ENCODE measurements around the gene LTBP2.

The LTBP2 gene

DNA sequence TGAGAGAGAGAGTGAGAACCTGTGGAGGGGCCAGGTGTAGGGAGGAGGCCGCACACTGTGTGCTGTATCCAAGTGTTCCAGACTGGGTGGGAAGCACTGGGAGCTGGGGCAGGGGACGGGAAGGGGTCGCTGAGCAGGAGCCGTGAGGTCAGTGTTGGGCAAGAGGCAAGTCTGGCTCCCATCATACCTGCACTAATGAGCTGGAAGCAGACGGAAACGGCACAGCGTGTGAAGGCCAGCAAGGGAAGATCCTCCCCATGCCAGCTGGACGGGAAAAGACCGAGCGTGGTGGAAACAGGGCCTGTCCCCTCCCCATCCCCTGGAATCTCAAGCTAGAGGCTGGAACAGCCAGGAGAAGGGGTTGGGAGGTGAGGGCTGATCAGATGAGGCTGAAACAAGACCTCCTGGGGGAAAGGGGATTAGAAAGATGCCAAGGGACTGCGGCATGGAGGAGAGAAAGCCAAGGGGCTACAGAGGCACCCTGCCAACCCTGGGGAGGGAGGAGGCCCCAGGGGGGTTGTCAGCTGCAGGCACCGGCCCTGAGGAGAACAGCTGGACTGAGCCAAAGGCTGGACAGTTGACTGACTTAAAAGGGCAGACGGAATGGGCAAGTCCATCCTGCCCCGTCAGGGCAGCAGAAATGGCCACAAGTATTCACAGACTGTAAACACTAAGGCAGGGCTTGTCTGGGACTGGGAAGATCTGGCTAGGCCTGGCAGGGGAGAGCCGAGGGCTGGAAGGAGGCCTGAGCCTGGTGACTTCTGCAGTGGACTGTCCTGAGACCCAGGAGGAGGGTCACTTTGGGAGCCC is 19.0 kb upstream of the LTBP2 start:
- no peak for DNase-seq
- TF ChIP-seq POLR2A (IDR thresholded peaks at IDR 0.05; ENCODE audit: low read length), result no peak

DNA sequence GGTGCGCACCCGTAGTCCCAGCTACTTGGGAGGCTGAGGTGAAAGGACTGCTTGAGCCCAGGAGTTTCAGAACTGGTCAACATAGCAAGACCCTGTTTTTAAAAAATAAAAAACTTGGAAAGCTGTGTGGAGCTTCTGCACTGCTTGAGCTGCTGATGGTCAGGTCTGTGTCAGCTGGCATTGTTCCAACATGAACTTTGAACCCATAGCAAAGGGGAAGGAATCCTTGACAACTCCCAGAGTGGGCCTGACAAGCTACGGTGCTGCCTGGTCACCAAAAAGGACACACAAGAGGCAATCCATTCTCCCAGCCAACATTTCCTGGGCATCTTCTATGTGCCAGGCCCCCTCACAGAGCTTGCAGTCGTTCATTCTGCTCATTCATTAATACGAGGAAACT is 16.4 kb upstream of the LTBP2 start:
- TF ChIP-seq POLR2A (IDR thresholded peaks at IDR 0.05; ENCODE audit: low read length) (no peak), GATA1 (IDR thresholded peaks at IDR 0.05; ENCODE audit: low read depth, low read length) (no peak)

DNA sequence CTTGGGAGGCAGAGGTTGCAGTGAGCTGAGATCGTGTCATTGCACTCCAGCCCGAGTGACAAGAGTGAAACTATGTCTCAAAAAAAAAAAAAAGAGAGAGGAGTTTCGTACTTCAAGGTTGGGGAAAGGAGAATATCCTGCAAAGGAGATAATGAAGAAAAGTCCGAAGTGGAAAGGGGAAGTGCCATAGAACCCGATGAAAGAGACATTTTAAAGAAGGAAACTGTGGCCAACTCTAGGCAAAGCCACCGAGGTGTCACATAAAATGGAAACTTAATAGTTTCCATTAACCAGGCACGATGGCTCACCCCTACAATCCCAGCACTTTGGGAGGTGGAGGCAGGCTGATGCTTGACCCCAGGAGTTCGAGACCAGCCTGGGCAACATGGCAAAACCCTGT is 15.0 kb upstream of the LTBP2 start:
- DNase-seq, result no peak
- TF ChIP-seq POLR2A (IDR thresholded peaks at IDR 0.05; ENCODE audit: low read length) (no peak), GATA1 (IDR thresholded peaks at IDR 0.05; ENCODE audit: low read depth, low read length) (no peak)

More for the DNA sequence above, 16.4 kb upstream of the LTBP2 start:
- no peak for DNase-seq

- no peak for DNase-seq
- TF ChIP-seq POLR2A (IDR thresholded peaks at IDR 0.05; ENCODE audit: low read length) (no peak), GATA1 (IDR thresholded peaks at IDR 0.05; ENCODE audit: low read depth, low read length) (no peak)
These were observed 10.2 kb upstream of the LTBP2 start for GRCh38 chr14:74622257-74622656.

DNA sequence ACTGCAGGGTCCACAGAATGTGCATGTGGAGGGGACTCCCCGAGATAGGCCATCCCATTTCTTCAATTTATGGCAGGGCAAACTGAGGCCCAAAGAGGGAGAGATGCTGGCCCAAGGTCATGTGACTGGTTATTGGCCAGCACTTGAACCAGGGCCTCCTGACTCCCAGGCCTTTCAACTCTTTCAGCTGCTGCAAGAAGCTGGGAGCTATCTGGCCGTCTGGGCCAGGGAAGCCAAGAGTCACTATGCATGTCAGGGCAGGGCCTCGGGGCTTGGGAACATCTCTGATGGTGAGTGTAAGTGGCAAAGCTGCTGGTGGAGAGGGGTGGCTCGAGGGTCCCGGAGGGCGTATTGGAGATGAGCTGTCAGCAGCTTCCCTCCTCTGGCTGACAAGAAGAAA is 9.5 kb upstream of the LTBP2 start:
- DNase-seq, result no peak
- no peak for TF ChIP-seq GATA1 (IDR thresholded peaks at IDR 0.05; ENCODE audit: low read depth, low read length)

- TF ChIP-seq GATA1 (IDR thresholded peaks at IDR 0.05; ENCODE audit: low read depth, low read length) (no peak), POLR2A (IDR thresholded peaks at IDR 0.05; ENCODE audit: low read length) (no peak)
- no peak for DNase-seq
These were observed 8.9 kb upstream of the LTBP2 start for GRCh38 chr14:74620923-74621322.

- TF ChIP-seq GATA1 (IDR thresholded peaks at IDR 0.05; ENCODE audit: low read depth, low read length) (no peak), POLR2A (IDR thresholded peaks at IDR 0.05; ENCODE audit: low read length) (no peak)
- peak; percentile 44 to 63 for DNase-seq
These were observed 8.5 kb upstream of the LTBP2 start for GRCh38 chr14:74620497-74620921.

GRCh38 chr14:74619672-74620131 is 7.7 kb upstream of the LTBP2 start:
- TF ChIP-seq POLR2A (IDR thresholded peaks at IDR 0.05; ENCODE audit: low read length) (peak; percentile 20), GATA1 (IDR thresholded peaks at IDR 0.05; ENCODE audit: low read depth, low read length) (no peak)
- DNase-seq, result peak in 1 of 2 experiments; percentile 16

DNA sequence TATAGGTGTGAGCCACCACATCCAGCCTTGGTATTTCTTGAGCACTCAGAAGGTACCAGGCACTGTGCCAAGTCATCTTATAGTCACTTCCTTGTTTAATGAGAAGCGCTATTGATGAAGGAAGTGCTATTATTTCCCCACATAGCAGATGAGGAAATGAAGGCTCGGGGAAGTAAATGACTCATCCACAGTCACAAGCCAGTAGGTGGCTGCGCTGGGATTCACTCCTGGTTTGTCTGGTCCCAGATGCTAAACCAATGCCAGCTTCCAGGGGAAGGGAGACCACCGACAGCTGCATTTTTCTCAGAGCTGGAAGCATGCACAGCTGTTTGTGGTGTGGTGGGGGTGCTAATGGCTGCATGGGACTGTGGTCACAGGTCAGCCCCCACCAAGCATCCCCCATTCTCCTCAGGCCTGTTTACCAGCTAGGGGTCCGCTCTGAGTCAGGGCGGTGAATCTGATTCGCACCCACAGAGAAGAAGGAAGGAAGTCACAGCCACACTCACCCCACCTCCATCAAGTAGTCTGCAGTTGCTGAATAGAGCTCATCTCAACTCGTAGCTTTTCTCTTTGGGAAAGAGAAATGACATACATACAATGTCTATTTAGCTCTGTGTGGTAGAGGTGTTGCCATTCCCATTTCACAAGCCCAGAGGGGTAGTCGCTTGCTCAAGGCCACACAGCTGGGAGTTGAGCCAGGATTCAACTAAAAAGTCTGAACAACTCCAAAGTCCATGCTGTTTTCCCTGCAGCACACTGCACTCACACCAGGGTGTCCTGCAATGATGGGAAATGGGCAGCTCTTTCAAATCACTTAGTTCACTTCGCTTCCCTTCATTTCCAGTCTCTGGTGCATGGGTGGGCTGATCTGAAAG is 6.3 kb upstream of the LTBP2 start:
- TF ChIP-seq POLR2A (IDR thresholded peaks at IDR 0.05; ENCODE audit: low read length) (no peak), GATA1 (IDR thresholded peaks at IDR 0.05; ENCODE audit: low read depth, low read length) (no peak)
- peak in 1 of 2 experiments; percentile 40 for DNase-seq

- no peak for DNase-seq
- TF ChIP-seq GATA1 (IDR thresholded peaks at IDR 0.05; ENCODE audit: low read depth, low read length) (no peak), POLR2A (IDR thresholded peaks at IDR 0.05; ENCODE audit: low read length) (no peak)
These were observed 5.1 kb upstream of the LTBP2 start for GRCh38 chr14:74616996-74617700.

- no peak for TF ChIP-seq GATA1 (IDR thresholded peaks at IDR 0.05; ENCODE audit: low read depth, low read length)
- no peak for TF ChIP-seq POLR2A (IDR thresholded peaks at IDR 0.05; ENCODE audit: low read length)
- peak in 1 of 2 experiments; percentile 63 for DNase-seq
These were observed 4.5 kb upstream of the LTBP2 start for GRCh38 chr14:74616507-74616906.

DNA sequence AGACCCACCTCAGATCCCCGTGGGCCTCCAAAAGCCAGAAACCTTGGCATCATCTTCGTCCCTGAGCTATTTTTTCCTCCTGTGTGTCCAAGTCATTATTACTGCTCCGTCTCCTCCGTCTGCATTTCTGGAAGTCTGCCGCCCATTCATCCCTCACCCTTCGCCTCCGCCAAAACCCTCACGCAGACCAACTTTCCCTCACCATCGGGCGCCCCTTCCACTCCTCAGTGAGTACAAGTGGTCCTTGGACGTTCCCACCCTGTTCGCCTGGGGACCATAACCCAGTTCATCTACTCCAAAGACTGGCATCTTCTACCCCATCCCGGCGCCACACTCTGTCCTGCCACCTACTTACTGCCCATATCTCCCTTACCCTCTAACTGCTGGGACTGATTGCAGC is 3.7 kb upstream of the LTBP2 start:
- TF ChIP-seq POLR2A (IDR thresholded peaks at IDR 0.05; ENCODE audit: low read length) (no peak), GATA1 (IDR thresholded peaks at IDR 0.05; ENCODE audit: low read depth, low read length) (no peak)
- no peak for DNase-seq

DNA sequence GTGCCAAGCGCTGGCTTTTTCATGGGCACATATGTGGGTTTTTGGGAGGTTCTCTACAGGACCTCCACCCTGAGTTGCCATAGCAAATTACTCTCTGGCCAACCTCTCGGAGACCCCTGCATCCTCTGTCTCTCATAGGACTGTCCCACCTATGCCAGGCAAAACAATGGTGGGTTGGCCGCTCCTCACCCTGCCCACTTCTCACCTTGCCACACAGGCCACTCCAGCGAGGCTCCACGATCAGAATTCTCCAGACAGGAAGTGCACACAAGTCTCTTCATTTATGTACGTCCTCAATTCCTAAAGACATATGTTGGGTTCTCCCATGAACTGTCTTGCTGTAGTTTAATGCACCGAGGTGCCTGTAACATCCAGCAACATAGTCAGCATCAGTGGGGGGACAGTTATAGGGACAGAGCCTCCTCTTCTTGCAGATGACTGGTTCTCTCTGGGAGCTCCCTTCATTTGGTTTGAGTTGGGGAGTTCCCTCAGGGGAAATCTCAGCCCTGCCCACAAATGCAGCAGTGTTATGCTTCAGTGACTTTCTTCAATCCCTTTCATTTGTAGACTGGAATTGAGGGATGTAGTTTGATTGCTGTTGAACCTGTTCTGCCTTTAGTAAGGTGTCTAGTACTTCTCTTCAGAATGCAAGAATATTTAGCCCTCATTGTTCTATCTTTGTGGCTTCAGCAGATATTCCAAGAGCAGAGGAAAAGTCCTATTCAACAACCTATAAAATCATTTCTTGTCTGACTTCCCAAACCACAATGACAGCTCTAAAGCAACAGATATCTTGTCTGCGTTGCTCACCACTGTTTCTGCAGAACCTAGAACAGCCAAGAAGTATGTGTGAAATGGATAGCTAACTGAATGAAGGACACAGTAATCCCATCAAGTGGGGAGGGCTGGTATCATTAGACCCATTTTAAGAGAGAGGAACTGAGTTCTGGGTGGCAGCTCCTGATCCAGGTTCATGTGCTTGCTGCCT is 2.8 kb upstream of the LTBP2 start:
- TF ChIP-seq POLR2A (IDR thresholded peaks at IDR 0.05; ENCODE audit: low read length) (no peak), GATA1 (IDR thresholded peaks at IDR 0.05; ENCODE audit: low read depth, low read length) (no peak)
- no peak for DNase-seq
